ENCODE measurements around the gene NKD1. TPM values are rescaled to one million over a fixed set of nuclear protein-coding genes. Genes with fewer than 3 reads are reported as not detected.

NKD1 gene
- total and polyA plus RNA-seq, 2 donors from 2014 or later, result 1.1 to 9.9 TPM

DNA sequence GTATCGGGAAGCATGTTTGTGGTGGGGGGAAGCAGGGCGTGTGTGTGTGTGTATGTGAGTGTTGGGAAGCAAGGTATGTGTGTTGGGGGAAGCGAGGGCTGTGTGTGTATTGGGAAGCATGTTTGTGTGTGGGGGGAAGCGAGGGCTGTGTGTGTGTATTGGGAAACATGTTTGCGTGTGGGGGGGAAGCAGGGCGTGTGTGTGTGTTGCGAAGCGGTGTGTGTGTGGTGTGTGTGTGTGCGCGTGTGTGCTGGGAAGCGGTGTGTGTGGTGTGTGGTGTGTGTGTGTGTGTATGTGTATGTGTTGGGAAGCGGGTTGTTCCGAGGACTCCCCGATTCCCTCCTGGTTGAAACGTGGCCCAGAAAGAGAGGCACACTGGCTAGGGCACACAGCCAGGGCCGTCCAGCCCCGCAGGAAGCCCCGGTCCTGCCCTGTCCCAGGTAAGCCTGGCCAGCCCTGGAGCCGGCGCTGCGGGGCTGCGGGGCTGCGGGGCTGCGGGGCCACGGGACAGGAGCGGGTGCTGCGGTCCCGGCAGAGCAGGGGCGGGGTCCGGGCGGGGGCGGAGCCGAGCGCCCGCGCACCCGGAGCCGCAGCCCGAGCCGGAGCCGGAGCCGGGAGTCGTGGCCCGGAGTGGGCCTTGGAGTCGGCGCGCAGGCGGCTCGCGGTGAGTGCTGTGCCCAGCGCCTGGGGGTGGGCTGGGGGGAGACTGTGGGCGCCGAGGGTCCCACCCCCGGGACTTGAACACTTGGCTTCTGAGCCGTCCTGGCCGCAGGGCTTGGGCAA lies 145.0 kb downstream of the NKD1 start, which contains the start of gene NOD2:
TSS of gene NOD2 (plus strand) at position 608 of the 783 bp plus-strand sequence. CDS start 5,890 bp downstream, outside the sequence.
- Histone ChIP-seq H3K4me1 (ENCODE audit: control insufficient read depth in 2 of 3, insufficient read depth in 2 of 3, low read depth in 1 of 3, low read length in 3 of 3) (peaks cover 0 to 8% (median 0%) of the 10 kb centered on the region in 3 donors), H3K27me3 (ENCODE audit: control insufficient read depth, insufficient read depth, low read length) (no peaks in the 10 kb centered on the region), H3K9ac (ENCODE audit: low read length in 3 of 3) (no peak within 1 kb of the TSS), H3K27ac (ENCODE audit: low read depth in 2 of 2, low read length in 2 of 2) (no peak within 1 kb of the TSS), H3K36me3 (ENCODE audit: control insufficient read depth in 2 of 3, insufficient read depth in 3 of 3, low read length in 3 of 3) (no peaks in the 10 kb centered on the region), H3K9me3 (ENCODE audit: control insufficient read depth in 2 of 3, insufficient read depth in 1 of 3, low read length in 3 of 3) (no peaks in the 10 kb centered on the region), H3K4me3 (ENCODE audit: low read length in 3 of 3) (peak within 1 kb of the TSS in 2 of 3 donors; percentile 32 to 38)
- TF ChIP-seq, protein P1, sequence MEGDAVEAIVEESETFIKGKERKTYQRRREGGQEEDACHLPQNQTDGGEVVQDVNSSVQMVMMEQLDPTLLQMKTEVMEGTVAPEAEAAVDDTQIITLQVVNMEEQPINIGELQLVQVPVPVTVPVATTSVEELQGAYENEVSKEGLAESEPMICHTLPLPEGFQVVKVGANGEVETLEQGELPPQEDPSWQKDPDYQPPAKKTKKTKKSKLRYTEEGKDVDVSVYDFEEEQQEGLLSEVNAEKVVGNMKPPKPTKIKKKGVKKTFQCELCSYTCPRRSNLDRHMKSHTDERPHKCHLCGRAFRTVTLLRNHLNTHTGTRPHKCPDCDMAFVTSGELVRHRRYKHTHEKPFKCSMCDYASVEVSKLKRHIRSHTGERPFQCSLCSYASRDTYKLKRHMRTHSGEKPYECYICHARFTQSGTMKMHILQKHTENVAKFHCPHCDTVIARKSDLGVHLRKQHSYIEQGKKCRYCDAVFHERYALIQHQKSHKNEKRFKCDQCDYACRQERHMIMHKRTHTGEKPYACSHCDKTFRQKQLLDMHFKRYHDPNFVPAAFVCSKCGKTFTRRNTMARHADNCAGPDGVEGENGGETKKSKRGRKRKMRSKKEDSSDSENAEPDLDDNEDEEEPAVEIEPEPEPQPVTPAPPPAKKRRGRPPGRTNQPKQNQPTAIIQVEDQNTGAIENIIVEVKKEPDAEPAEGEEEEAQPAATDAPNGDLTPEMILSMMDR (IDR thresholded peaks at IDR 0.05; ENCODE audit: borderline replicate concordance, extremely low read depth, insufficient read depth), result no peak
- peak in 1 of 5 donors; percentile 76 for DNase-seq
- intact Hi-C loops (cut with DNase I), result no loop called here
- no peak for FAIRE-seq

DNA sequence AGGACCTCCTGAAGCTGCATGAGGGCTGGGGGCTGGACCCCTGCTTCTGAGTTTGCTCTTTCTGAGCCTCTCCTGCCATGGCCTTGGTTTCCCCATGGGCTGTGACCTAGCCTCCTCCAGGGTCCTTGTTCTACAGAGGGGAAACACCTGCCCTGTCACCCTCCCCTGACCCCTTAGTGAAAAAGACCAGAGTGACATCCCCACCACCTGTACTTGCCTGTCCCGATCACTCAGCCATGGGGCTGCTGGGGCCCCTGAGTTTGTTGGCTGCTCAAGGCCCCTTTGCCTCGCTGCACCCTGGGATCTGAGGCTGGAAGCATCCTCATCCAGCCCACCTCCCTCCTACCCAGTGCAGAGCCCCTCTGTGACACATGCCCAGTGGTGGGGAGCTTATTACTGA lies 146.0 kb downstream of the NKD1 start:
- FAIRE-seq (no peak), DNase-seq (no peak)
- Histone ChIP-seq H3K27me3 (ENCODE audit: control insufficient read depth, insufficient read depth, low read length) (no peaks in the 10 kb centered on the region), H3K4me1 (ENCODE audit: control insufficient read depth in 2 of 3, insufficient read depth in 2 of 3, low read depth in 1 of 3, low read length in 3 of 3) (peaks cover 0 to 8% (median 0%) of the 10 kb centered on the region in 3 donors), H3K4me3 (ENCODE audit: low read length in 3 of 3) (no peak overlapping the region), H3K36me3 (ENCODE audit: control insufficient read depth in 2 of 3, insufficient read depth in 3 of 3, low read length in 3 of 3) (no peaks in the 10 kb centered on the region), H3K9me3 (ENCODE audit: control insufficient read depth in 2 of 3, insufficient read depth in 1 of 3, low read length in 3 of 3) (no peaks in the 10 kb centered on the region), H3K9ac (ENCODE audit: low read length in 3 of 3) (no peak overlapping the region), H3K27ac (ENCODE audit: low read depth in 2 of 2, low read length in 2 of 2) (no peak overlapping the region)
- TF ChIP-seq, protein P1 (IDR thresholded peaks at IDR 0.05; ENCODE audit: borderline replicate concordance, extremely low read depth, insufficient read depth), result no peak
- intact Hi-C loops (cut with DNase I), result no loop called here

DNA sequence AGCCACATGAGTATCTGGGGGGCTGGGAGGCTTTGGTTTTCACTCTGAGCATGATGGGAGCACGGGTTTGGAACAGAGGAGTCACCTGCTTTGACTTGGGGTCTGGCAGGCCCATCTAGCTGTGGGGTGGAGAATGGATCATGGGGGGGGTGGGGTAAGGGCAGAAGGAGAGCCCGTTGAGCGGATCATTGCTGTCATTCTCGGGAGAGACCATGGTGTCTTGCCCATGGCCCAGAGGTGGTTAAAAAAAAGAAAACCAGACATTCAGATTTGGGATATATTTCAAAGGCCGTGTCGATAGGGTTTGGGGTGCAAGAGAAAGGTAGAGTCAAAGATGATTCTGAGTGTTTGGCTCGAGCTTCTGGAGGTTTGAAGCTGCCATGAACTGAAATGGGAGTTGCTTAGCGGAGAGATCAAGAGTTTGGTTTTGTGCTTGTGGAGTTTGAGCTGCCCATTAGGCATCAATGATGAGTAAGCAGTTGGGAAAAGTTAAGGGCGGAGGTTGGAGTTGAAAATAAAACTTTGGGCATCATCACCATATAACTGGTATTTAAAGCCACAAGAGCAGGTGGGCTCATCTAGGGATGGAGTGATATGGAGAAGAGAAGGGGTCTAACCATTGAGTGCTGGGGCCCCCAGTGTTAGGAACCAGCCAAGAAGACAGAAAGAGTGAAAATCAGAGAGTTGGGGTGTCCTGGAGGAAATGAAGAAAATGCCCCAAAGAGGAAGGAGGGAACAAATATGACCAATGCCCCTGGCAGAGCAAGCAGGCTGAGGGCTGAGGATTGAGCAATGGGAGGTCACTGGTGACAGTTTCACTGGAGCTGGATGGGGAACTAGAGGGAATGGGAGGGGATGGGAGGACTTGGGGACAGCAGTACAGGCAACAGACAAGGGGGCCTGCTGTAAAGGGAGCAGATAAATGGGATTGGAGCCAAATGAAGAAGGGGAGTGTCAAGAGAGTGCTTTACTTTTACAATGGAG lies 147.1 kb downstream of the NKD1 start:
- FAIRE-seq (no peak), DNase-seq (no peak)
- TF ChIP-seq, protein P1 (IDR thresholded peaks at IDR 0.05; ENCODE audit: borderline replicate concordance, extremely low read depth, insufficient read depth), result no peak
- no peak overlapping the region for H3K27ac ChIP-seq (ENCODE audit: low read depth in 2 of 2, low read length in 2 of 2)
- no peaks in the 10 kb centered on the region for H3K27me3 ChIP-seq (ENCODE audit: control insufficient read depth, insufficient read depth, low read length)
- H3K4me3 ChIP-seq (ENCODE audit: low read length in 3 of 3), result no peak overlapping the region
- H3K9me3 ChIP-seq (ENCODE audit: control insufficient read depth in 2 of 3, insufficient read depth in 1 of 3, low read length in 3 of 3), result no peaks in the 10 kb centered on the region
- intact Hi-C loops (cut with DNase I), result no loop called here
- H3K9ac ChIP-seq (ENCODE audit: low read length in 3 of 3), result no peak overlapping the region
- no peaks in the 10 kb centered on the region for H3K36me3 ChIP-seq (ENCODE audit: control insufficient read depth in 2 of 3, insufficient read depth in 3 of 3, low read length in 3 of 3)
- H3K4me1 ChIP-seq (ENCODE audit: control insufficient read depth in 2 of 3, insufficient read depth in 2 of 3, low read depth in 1 of 3, low read length in 3 of 3), result peaks cover 0 to 8% (median 0%) of the 10 kb centered on the region in 3 donors

Data from kidney (tissue), 14 donors.